RWPE2 (cell line): ENCODE measurements around the gene SMO.

Experiments used
- ATAC-seq: fragments of 200-7000 bp; cut with Tn5 transposase; 3 replicates; pipeline ENCODE4 v1.9.1; 2021; ENCODE audit warnings: low read depth
- DNase-seq: peaks from one replicate; pipeline ENCODE4 v3.0.0-alpha.2; 2020; ENCODE audit warnings: low spot score
- H3K27ac ChIP-seq: fragments of 450-650 bp; 2 replicates; pipeline ENCODE4 v1.5.1; 2017; ENCODE audit warnings: mild to moderate bottlenecking; ENCODE audit not compliant: poor library complexity, severe bottlenecking
- H3K27me3 ChIP-seq: fragments of 250-450 bp; sonication (Bioruptor Pico); 2 replicates; pipeline ENCODE4 v1.5.1; 2021; ENCODE audit warnings: mild to moderate bottlenecking, moderate library complexity; ENCODE audit not compliant: insufficient read depth, poor library complexity, severe bottlenecking
- H3K36me3 ChIP-seq: fragments of 250-450 bp; sonication (Bioruptor Pico); 2 replicates; pipeline ENCODE4 v1.5.1; 2020; ENCODE audit warnings: low read depth, mild to moderate bottlenecking, moderate library complexity
- H3K4me1 ChIP-seq: fragments of 250-450 bp; sonication (Bioruptor Pico); 2 replicates; pipeline ENCODE4 v1.5.1; 2021; ENCODE audit warnings: mild to moderate bottlenecking, moderate library complexity; ENCODE audit not compliant: insufficient read depth, poor library complexity, severe bottlenecking
- H3K4me3 ChIP-seq: fragments of 250-450 bp; sonication (Bioruptor Pico); 2 replicates; pipeline ENCODE4 v1.5.1; 2021; ENCODE audit warnings: mild to moderate bottlenecking, moderate library complexity; ENCODE audit not compliant: severe bottlenecking
- H3K9me3 ChIP-seq: fragments of 250-450 bp; sonication (Bioruptor Pico); 2 replicates; pipeline ENCODE4 v1.5.1; 2021; ENCODE audit warnings: mild to moderate bottlenecking, moderate library complexity; ENCODE audit not compliant: severe bottlenecking
- CTCF ChIP-seq: fragments of 450-650 bp; IDR thresholded peaks from one replicate; pipeline ENCODE4 v1.5.1; 2017; ENCODE audit warnings: mild to moderate bottlenecking, moderate library complexity; ENCODE audit not compliant: poor library complexity, severe bottlenecking

Gene SMO

GRCh38 chr7:129222064-129222463 is 33.6 kb downstream of the SMO start:
- TF ChIP-seq CTCF: no peak
- peaks cover 8% of the 10 kb centered on the region for H3K4me1 ChIP-seq
- H3K36me3 ChIP-seq: no peaks in the 10 kb centered on the region
- ATAC-seq (no peak), DNase-seq (no peak)
- no peak overlapping the region for H3K4me3 ChIP-seq
- H3K27ac ChIP-seq: no peak overlapping the region
- H3K9me3 ChIP-seq: no peaks in the 10 kb centered on the region
- H3K27me3 ChIP-seq: no peaks in the 10 kb centered on the region

DNA sequence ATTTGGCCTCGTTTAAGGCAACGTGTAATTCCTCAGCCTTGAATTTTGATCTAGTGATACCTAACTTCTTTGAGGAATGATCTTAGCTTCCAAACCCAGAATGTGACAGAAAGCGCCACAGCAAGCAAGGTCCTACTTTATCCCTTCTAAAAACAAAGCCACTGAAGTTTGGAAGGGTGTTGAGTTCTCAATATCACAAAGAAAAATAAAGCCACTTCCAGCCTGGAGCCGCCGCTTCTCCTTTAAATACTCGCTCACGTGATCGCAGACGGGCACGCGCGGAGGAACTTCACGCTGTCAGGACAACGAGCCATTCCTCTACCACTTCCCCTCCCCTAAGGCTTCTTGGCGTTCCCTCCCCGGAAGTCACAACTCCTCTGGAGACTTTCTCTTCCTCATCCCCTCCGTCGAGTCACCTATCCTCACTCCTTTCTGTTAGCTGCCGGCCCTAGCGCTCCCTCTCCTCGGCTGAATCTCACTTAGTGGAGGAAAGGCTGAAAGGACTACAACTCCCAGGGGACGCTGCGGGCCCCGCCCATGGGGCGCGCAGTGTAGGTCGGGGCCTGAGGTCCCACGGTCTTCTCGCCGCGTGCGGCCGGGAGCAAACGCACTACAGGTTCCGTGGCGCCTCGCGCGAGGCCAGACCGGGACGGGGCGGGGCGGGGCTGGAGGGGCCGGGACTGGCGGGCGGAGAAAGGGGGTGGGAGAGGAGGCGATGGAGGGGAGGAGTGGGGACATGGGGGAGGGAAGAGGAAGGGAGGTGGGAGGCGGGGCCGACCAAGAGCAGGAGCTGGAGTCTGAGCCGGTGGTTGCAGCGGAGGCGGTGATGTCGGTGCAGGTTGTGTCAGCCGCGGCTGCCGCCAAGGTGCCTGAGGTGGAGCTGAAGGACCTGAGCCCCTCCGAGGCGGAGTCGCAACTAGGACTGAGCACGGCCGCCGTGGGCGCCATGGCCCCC is 36.1 kb downstream of the SMO start, which contains the start of gene AHCYL2:
TSS of gene AHCYL2 (plus strand) at position 780 of the 955 bp plus-strand sequence.
- Histone ChIP-seq H3K9me3 (no peaks in the 10 kb centered on the region), H3K27ac (peak within 1 kb of the TSS; percentile 72), H3K27me3 (no peaks in the 10 kb centered on the region), H3K4me1 (peaks cover 8% of the 10 kb centered on the region), H3K4me3 (peak within 1 kb of the TSS; percentile 95), H3K36me3 (no peaks in the 10 kb centered on the region)
- ATAC-seq (peak; percentile 90), DNase-seq (peak; percentile 97)
- TF ChIP-seq CTCF: no peak

- Histone ChIP-seq H3K27ac (peak overlapping the region; percentile 72), H3K9me3 (no peaks in the 10 kb centered on the region), H3K4me3 (peak overlapping the region; percentile 95), H3K4me1 (peaks cover 8% of the 10 kb centered on the region), H3K27me3 (no peaks in the 10 kb centered on the region), H3K36me3 (no peaks in the 10 kb centered on the region)
- no peak for TF ChIP-seq CTCF
- DNase-seq: no peak
- ATAC-seq: peak; percentile 46
Observed at GRCh38 chr7:129225206-129225930, 36.9 kb downstream of the SMO start.

- H3K27me3 ChIP-seq: no peaks in the 10 kb centered on the region
- DNase-seq (no peak), ATAC-seq (peak; percentile 8; the same call in 2 of the 3 replicates)
- H3K36me3 ChIP-seq: no peaks in the 10 kb centered on the region
- peak overlapping the region; percentile 72 for H3K27ac ChIP-seq
- no peak for TF ChIP-seq CTCF
- H3K9me3 ChIP-seq: no peaks in the 10 kb centered on the region
- H3K4me1 ChIP-seq: peaks cover 8% of the 10 kb centered on the region
- peak overlapping the region; percentile 95 for H3K4me3 ChIP-seq
Observed at GRCh38 chr7:129225931-129226572, 37.6 kb downstream of the SMO start.
